GM21529 (cell line): Measurements from ENCODE around the gene PER3.

Experiments
- ATAC-seq: cut with Tn5 transposase; IDR thresholded peaks from one replicate; pipeline ENCODE4 v1.9.1; 2021; ENCODE audit not compliant: unreplicated experiment

The PER3 gene

GRCh38 chr1:7869136-7869920 lies 85.2 kb downstream of the PER3 start:
- no peak for ATAC-seq

GRCh38 chr1:7871136-7871535 lies 87.0 kb downstream of the PER3 start:
- no peak for ATAC-seq

GRCh38 chr1:7873801-7874795 lies 90.0 kb downstream of the PER3 start:
- no peak for ATAC-seq

DNA sequence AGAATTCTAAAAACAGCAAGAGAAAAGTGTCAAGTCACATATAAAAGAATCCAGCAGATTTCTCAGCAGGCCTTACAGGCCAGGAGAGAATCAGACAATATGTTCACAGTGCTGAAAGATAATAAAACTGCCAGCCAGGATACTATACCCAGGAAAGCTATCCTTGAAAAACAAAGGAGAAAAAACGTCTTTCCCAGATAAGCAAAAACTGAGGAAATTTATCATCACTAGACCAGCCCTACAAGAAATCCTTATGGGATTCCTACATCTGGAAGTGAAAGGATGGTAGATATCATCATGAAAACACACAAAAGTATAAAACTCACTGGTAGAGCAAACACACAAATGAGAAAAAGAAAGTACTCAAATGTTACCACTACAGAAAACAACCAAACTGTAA lies 93.9 kb downstream of the PER3 start:
- ATAC-seq: no peak

- no peak for ATAC-seq
Observed at GRCh38 chr1:7879228-7879627, 95.1 kb downstream of the PER3 start.

DNA sequence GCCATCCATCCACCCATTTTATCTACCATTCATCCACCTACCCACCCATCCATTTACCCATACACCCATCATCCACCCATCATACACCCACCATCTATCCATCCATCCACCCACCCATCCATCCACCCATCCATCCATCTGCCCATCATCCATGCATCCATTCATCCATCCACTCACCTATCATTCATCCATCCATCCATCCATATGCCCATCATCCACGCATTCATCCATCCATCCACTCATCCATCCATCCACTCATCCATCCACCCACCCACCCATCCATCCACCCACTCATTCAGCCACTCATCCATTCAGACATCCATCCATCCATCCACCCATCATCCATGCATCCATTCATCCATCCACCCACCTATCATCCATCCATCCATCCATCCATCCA lies 100.7 kb downstream of the PER3 start:
- ATAC-seq: no peak

GRCh38 chr1:7885513-7886404 lies 101.7 kb downstream of the PER3 start:
- no peak for ATAC-seq

- no peak for ATAC-seq
Observed at GRCh38 chr1:7886405-7886745, 102.3 kb downstream of the PER3 start.

DNA sequence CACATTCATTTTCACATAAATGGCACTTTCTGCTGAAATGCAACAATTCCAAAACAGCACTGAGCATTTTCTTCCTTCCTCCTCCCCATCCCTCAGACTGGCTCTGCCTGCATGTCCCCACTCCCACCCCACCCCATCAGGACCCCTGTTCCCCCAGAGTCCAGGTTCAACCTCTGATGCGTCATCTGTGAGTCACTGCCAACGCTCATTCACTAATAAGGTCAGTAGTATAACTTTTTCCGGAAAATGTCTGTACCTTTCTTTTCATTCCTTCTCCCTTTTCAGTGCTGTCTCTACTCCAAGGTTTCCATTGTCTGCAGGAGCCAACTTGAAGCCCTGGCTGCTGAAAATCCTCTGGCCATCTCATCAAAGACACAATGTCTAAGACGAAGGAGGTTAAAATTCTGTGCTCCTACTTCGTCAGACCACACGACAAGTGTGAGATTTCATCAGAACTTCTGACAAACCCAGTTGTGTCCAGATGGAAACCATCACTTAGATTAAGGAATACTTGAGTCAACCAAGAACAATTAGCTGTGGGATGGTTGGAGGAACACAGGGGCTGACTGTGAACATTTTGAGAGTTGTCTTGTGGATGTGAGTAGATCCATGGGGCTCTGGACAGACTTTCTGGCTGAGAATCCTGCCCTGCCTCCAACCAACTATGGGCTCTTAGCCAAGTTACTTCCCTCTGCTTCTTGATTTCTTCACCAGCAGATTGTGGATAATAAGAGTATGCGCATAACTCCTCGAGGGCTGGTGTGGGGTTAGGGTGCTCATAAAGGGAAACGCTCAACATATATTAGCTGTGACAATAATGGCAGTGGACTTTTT lies 104.4 kb downstream of the PER3 start:
- no peak for ATAC-seq

DNA sequence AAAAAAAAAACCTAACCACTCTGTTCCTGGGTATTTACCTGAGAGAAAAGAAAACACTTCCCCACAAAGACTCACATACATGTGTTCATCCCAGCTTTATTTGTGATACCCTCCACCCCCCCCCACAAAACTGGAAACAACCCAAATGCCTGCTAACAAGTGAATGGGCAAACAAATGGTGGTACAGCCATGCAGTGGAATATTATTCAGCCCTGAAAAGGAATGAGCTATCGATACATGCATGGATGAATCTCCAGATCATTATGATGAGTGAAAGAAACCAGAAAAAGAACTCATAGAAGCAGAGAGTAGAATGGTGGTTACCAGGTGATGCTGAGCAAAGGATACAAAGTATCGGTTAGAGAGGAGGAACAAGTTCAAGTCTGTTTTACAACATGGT lies 106.8 kb downstream of the PER3 start:
- ATAC-seq: no peak

- no peak for ATAC-seq
Observed at GRCh38 chr1:7891804-7892203, 107.7 kb downstream of the PER3 start.

DNA sequence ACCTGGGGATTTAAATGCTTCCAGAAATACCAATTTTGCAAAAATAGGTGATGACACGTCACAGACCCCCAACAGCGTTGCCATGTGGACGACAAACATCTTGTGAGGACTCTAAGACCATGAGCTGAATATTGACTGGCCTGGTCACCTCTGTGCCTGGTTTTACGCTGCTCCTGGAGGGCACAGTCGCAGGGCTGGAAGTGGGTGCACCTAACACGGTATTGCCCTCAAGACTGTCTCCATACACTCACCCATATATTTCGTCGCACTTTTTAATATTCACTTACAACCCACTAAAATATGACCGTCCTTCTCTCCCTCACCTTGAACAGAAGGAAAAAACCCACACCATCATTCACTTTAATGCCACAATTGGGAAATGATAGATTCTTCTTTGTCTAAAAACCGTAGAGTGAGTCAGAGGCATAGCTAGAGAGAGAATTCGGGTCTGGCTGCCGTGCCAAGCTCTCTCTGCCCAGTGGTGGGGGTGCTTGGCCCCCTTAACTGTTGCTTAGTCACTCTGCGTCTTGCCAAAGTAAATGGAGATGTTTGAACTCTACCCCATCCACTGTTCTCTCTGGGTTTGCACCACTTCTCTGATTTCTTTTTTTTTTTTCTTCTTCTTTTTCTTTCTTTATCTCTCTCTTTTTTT lies 109.6 kb downstream of the PER3 start:
- ATAC-seq: no peak
